Right atrium auricular region (tissue), 2 donors: ENCODE results near the gene TGM5. TPM values are rescaled to one million over a fixed set of nuclear protein-coding genes. Genes with fewer than 3 reads are reported as not detected.

Experiments
- DNase-seq: peaks from one replicate; pipeline ENCODE4 v3.0.0-alpha.2; 2019; ENCODE audit warnings: low spot score
- H3K27ac ChIP-seq, 2 donors: fragments of 200-600 bp; sonication (generic); 1 replicate in 1 of 2; 2 replicates in 1 of 2; pipeline ENCODE4 v1.5.1; 2016 to 2019
- H3K27me3 ChIP-seq, 2 donors: fragments of 200-600 bp; sonication (generic); one replicate each; pipeline versions ENCODE4 v1.5.1 to v1.6.0; 2017 to 2019
- H3K36me3 ChIP-seq: fragments of 200-600 bp; sonication (generic); one replicate; pipeline ENCODE4 v1.5.1; 2016
- H3K4me1 ChIP-seq, 2 donors: fragments of 200-600 bp; sonication (generic); one replicate each; pipeline versions ENCODE4 v1.5.1 to v1.6.0; 2017 to 2019
- H3K4me3 ChIP-seq, 2 donors: fragments of 200-600 bp; sonication (generic); 1 replicate in 1 of 2; 2 replicates in 1 of 2; pipeline ENCODE4 v1.5.1; 2017 to 2019; ENCODE audit warnings: mild to moderate bottlenecking in 1 of 2, moderate library complexity in 1 of 2
- H3K9me3 ChIP-seq, 2 donors: fragments of 200-600 bp; sonication (generic); one replicate each; pipeline ENCODE4 v1.5.1; 2019
- total RNA-seq, 2 donors: library from RNA; depleted of rRNA; stranded (reverse); fragments of >200 nt; gene quantifications; one replicate each; pipeline ENCODE4 v1.1.0, GENCODE V29; 2016
- TF ChIP-seq, protein P1 (sequence below), 2 donors: fragments of 200-600 bp; sonication (generic); IDR thresholded peaks; one replicate each; pipeline ENCODE4 v1.5.1; 2019; ENCODE audit warnings: antibody characterized with exemption in 2 of 2

TGM5 gene
- total RNA-seq, 2 donors from 2014 or later, result 0.15 TPM; not detected in 1

DNA sequence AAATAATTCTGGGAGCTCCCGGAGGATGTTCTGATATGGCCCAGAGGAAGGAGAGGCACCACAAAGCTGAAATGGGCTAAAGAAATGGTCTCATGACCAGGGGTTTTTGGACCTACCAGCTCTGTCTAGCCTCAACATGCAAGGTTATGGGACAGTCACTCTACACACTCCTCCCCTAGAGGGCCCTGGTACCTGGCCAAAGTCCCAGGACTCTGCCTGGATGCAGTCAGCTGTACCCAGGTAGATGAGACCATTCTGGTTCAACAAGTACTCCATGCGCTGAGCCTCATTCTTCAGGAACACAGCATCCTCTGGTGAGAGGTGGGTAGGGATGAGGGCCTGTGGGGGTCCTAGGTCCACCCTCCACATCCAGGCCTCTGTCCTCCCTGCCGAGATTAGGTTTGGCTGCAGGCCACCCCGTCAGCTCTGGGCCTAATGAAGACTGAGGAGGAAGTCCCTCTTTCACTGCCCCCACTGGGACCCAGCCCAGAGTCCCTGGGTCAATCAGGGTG is 55.4 kb downstream of the TGM5 start:
- TF ChIP-seq, protein P1, sequence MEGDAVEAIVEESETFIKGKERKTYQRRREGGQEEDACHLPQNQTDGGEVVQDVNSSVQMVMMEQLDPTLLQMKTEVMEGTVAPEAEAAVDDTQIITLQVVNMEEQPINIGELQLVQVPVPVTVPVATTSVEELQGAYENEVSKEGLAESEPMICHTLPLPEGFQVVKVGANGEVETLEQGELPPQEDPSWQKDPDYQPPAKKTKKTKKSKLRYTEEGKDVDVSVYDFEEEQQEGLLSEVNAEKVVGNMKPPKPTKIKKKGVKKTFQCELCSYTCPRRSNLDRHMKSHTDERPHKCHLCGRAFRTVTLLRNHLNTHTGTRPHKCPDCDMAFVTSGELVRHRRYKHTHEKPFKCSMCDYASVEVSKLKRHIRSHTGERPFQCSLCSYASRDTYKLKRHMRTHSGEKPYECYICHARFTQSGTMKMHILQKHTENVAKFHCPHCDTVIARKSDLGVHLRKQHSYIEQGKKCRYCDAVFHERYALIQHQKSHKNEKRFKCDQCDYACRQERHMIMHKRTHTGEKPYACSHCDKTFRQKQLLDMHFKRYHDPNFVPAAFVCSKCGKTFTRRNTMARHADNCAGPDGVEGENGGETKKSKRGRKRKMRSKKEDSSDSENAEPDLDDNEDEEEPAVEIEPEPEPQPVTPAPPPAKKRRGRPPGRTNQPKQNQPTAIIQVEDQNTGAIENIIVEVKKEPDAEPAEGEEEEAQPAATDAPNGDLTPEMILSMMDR (IDR thresholded peaks at IDR 0.05), result no peak
- Histone ChIP-seq H3K4me3 (no peak overlapping the region), H3K27me3 (no peaks in the 10 kb centered on the region), H3K36me3 (no peaks in the 10 kb centered on the region), H3K27ac (no peak overlapping the region), H3K4me1 (peaks cover 0 to 8% of the 10 kb centered on the region in 2 donors), H3K9me3 (no peaks in the 10 kb centered on the region)
- DNase-seq, result no peak

DNA sequence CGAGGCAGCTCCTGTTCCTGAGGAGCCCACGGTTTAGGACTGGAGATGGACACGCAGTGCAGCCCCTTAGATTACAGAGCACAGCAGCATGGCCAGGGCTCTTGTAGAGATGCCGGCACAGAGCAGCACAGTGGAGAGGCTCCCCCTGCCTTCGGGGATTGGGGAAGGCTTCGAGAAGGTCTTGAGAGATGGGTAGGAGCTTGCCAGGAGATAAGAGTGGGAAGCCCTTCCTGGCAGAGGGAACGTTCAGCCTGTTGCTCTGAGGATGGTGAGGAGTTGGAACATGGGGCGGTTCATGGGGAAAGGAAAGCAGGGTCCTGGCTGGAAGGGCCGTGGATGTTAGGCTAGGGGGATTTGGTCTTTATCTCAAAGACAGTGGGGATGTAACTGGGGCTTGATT is 55.9 kb downstream of the TGM5 start:
- H3K27me3 ChIP-seq, result no peaks in the 10 kb centered on the region
- peaks cover 0 to 8% of the 10 kb centered on the region in 2 donors for H3K4me1 ChIP-seq
- no peak overlapping the region for H3K4me3 ChIP-seq
- DNase-seq, result no peak
- no peaks in the 10 kb centered on the region for H3K9me3 ChIP-seq
- TF ChIP-seq, protein P1 (IDR thresholded peaks at IDR 0.05), result no peak
- H3K36me3 ChIP-seq, result no peaks in the 10 kb centered on the region
- H3K27ac ChIP-seq, result no peak overlapping the region

DNA sequence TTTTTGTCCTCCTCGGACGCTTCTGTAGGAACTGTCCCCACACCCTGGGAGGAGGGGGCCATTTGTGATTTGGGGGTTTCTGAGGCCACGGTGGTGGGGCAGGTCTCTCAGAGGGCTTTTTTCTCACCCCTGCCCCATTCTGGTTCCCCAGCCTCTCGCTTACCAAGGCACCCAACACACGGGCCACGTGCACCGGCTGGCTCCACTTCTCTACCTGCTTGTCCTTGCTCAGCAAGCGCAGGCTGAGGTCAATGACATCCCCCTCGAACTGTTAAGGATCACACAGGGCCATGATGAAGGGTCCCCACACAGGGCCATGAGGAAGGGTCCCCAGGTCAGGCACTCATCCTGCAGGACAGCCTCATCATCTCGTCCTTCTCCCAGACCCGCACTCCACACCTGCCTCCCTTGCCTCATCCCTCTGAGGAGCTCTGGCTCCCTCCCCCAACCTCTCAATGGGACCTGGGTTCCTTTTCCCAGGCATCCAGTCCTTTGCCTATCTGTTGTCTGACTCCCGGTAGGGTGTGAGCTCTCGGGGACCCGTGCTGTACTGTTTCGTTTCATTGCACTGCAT is 56.5 kb downstream of the TGM5 start:
- H3K4me3 ChIP-seq, result no peak overlapping the region
- H3K36me3 ChIP-seq, result no peaks in the 10 kb centered on the region
- H3K27me3 ChIP-seq, result no peaks in the 10 kb centered on the region
- TF ChIP-seq, protein P1 (IDR thresholded peaks at IDR 0.05), result no peak
- no peak for DNase-seq
- no peaks in the 10 kb centered on the region for H3K9me3 ChIP-seq
- H3K27ac ChIP-seq, result no peak overlapping the region
- peaks cover 0 to 8% of the 10 kb centered on the region in 2 donors for H3K4me1 ChIP-seq

DNA sequence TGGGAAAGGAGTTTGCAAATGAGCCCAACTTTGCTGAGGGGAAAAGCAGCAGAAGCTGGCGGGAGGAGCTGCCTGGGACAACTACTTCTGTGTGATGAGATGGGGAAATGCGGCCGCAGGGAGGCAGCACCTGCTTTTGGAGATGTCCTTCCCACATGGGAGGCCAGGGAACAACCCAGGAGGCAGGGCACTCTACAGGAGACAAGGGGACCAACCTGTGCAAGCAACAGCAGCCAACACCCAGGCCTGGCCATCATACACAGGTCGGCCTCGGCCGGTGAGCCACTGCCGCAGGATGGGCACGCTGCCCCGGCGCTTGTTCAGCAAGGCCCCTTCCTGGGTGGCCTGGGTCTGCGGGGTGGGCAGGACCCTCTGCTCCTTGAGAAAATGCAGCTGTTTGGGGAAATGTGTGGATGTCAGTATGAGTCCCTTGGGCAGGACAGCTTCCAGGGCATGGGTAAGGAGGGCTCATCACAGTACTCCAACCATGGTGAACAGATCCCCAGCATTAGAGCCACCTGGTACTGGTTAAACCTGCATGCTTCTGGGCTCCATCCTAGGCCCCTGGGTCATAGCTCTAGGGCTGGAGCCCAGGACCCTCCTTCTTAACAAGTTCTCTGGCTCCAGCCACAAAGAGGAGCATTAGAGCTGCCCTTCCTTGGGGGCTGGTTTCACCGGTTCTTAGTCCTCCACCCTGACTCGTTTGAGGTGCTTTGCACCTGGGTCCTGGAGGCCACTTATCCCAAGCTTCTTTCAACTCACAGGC is 57.5 kb downstream of the TGM5 start:
- H3K27ac ChIP-seq, result no peak overlapping the region
- H3K4me3 ChIP-seq, result no peak overlapping the region
- no peaks in the 10 kb centered on the region for H3K27me3 ChIP-seq
- TF ChIP-seq, protein P1 (IDR thresholded peaks at IDR 0.05), result no peak
- H3K9me3 ChIP-seq, result no peaks in the 10 kb centered on the region
- H3K36me3 ChIP-seq, result no peaks in the 10 kb centered on the region
- no peak for DNase-seq
- peaks cover 0 to under 1% of the 10 kb centered on the region in 2 donors for H3K4me1 ChIP-seq

DNA sequence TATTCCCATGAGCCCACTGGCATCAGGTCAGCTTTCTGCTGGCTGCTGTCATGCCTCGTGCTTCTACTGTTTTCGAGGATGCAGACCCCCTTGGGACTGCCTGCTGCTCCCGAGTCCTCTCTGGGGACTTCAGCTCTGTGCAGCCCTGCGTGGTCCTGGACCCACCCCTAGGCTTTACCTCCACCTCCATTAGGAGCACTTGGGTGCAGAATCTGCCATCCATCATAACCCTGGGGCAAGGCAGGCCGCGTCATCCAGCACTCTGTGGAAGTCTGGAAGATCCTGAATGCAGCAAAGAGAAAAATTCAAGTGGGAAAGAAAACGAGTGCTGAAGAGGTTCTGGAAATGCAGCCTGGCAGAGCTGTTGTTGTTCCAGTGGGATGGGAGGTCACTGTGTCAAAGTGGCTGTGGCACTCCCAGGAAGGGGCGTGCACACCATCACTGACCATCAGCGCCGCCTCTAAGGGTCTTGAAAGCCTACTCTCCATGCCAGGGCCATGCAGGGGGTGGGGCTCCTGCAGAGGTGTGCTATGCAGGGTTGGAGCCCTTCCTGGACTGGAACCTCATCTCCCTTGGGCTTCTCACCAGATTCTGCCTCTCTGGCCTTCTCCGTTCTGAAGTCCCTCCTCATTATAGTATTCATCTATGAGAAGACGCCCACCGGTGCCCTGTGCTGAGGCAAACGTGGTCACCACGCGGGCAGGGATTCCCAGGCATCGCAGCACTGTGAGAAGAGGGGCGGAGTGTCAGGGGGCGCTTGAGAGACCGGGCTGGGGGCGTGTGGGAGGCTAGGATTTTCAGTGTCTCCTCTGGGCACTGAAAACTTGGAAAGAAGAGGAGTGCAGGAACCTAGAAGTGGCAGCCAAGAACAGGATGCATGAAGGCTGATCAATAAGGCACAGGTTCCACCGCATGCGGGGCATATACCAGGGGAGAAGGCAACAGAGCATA is 58.4 kb downstream of the TGM5 start:
- no peaks in the 10 kb centered on the region for H3K36me3 ChIP-seq

More for the DNA sequence above, 58.4 kb downstream of the TGM5 start:
- peaks cover 0 to 6% of the 10 kb centered on the region in 2 donors for H3K4me1 ChIP-seq
- DNase-seq, result no peak
- TF ChIP-seq, protein P1 (IDR thresholded peaks at IDR 0.05), result no peak
- H3K4me3 ChIP-seq, result no peak overlapping the region
- no peak overlapping the region for H3K27ac ChIP-seq
- no peaks in the 10 kb centered on the region for H3K9me3 ChIP-seq
- no peaks in the 10 kb centered on the region for H3K27me3 ChIP-seq
